HG03520 (cell line): ENCODE results near the gene ZNF521.

Source experiments
- ATAC-seq: cut with Tn5 transposase; IDR thresholded peaks from one replicate; pipeline ENCODE4 v1.9.1; 2021; ENCODE audit warnings: mild to moderate bottlenecking, moderate library complexity; ENCODE audit not compliant: unreplicated experiment

The ZNF521 gene

GRCh38 chr18:25171334-25171733, 180.6 kb downstream of the ZNF521 start:
- ATAC-seq = no peak

GRCh38 chr18:25170402-25170801, 181.6 kb downstream of the ZNF521 start:
- no peak for ATAC-seq

- ATAC-seq = no peak
Measured at GRCh38 chr18:25169701-25170100, 182.3 kb downstream of the ZNF521 start.

GRCh38 chr18:25167612-25168410, 184.2 kb downstream of the ZNF521 start:
- no peak for ATAC-seq

GRCh38 chr18:25166113-25166512, 185.9 kb downstream of the ZNF521 start:
- ATAC-seq = no peak

- ATAC-seq = peak; percentile 93
Measured at GRCh38 chr18:25164848-25165811, 186.8 kb downstream of the ZNF521 start.

GRCh38 chr18:25164211-25164847, 187.6 kb downstream of the ZNF521 start:
- peak; percentile 29 for ATAC-seq

- ATAC-seq = no peak
Measured at GRCh38 chr18:25153426-25153825, 198.5 kb downstream of the ZNF521 start.

- ATAC-seq = no peak
Measured at GRCh38 chr18:25147877-25148488, 204.0 kb downstream of the ZNF521 start.

- no peak for ATAC-seq
Measured at GRCh38 chr18:25146512-25146910, 205.5 kb downstream of the ZNF521 start.

- ATAC-seq = no peak
Measured at GRCh38 chr18:25145731-25146511, 206.0 kb downstream of the ZNF521 start.

- ATAC-seq = no peak
Measured at GRCh38 chr18:25144820-25145219, 207.1 kb downstream of the ZNF521 start.

GRCh38 chr18:25141886-25142285, 210.1 kb downstream of the ZNF521 start:
- ATAC-seq = no peak

- ATAC-seq = no peak
Measured at GRCh38 chr18:25141399-25141798, 210.6 kb downstream of the ZNF521 start.

GRCh38 chr18:25140962-25141308, 211.0 kb downstream of the ZNF521 start:
- ATAC-seq = no peak

GRCh38 chr18:25140124-25140961, 211.6 kb downstream of the ZNF521 start:
- no peak for ATAC-seq

GRCh38 chr18:25137197-25137472, 214.8 kb downstream of the ZNF521 start:
- ATAC-seq = no peak

- no peak for ATAC-seq
Measured at GRCh38 chr18:25136416-25137196, 215.4 kb downstream of the ZNF521 start.

- no peak for ATAC-seq
Measured at GRCh38 chr18:25134861-25135260, 217.1 kb downstream of the ZNF521 start.
